SK-N-MC (cell line): ENCODE results near the gene SPATA6.

Experiments
- EZH2 ChIP-seq: fragments of 200-600 bp; sonication (generic); IDR thresholded peaks from one replicate; pipeline ENCODE4 v1.6.1; 2017; ENCODE audit warnings: antibody characterized with exemption
- FOXP2 ChIP-seq: optimal IDR thresholded peaks from 2 replicates; pipeline ENCODE3; 2011; ENCODE audit warnings: mild to moderate bottlenecking, moderate library complexity; ENCODE audit not compliant: insufficient read depth; ENCODE audit errors: extremely low read length, control extremely low read depth
- POLR2AphosphoS5 ChIP-seq: IDR thresholded peaks from 2 replicates; pipeline ENCODE4 v1.6.1; 2012; ENCODE audit warnings: mild to moderate bottlenecking, low read depth, low read length, borderline replicate concordance

- TF ChIP-seq EZH2: no peak
- no peak for TF ChIP-seq POLR2AphosphoS5
- no peak for TF ChIP-seq FOXP2
Measured at GRCh38 chr1:48250572-48250971, 221.4 kb downstream of the SPATA6 start.
